K562 (cell line): Measurements from ENCODE around the gene HTR4. TPM values are rescaled to one million over a fixed set of nuclear protein-coding genes. Genes with fewer than 3 reads are reported as not detected.
A peak's percentile ranks its signal among the peaks of the same experiment; 100 is the strongest.

Source experiments
- ATF1 ChIP-seq, 2 experiments: fragments of 450-650 bp in 1 of 2; IDR thresholded peaks; 2 replicates each; pipeline ENCODE4 v1.6.1; 2016; ENCODE audit warnings: missing compliant biosample characterization in 1 of 2, missing genetic modification characterization in 1 of 2
- DMBX1 ChIP-seq: fragments of 250-450 bp; sonication (Bioruptor Pico); IDR thresholded peaks from 2 replicates; pipeline ENCODE4 v1.8.0; 2022; ENCODE audit warnings: inconsistent platforms, mild to moderate bottlenecking, moderate library complexity, borderline replicate concordance
- EP400 ChIP-seq: fragments of 450-650 bp; IDR thresholded peaks from 2 replicates; pipeline ENCODE4 v1.6.1; 2017; ENCODE audit warnings: antibody characterized with exemption, mild to moderate bottlenecking, moderate library complexity
- FIP1L1 ChIP-seq: fragments of 200-400 bp; formaldehyde crosslinking; IDR thresholded peaks from 2 replicates; pipeline ENCODE4 v1.6.1; 2018; ENCODE audit warnings: mild to moderate bottlenecking, low read depth, low read length; ENCODE audit not compliant: poor library complexity, severe bottlenecking
- GATA2 ChIP-seq: sonication (generic); formaldehyde crosslinking; IDR thresholded peaks from 2 replicates; pipeline ENCODE4 v1.4.0; 2020; ENCODE audit warnings: mild to moderate bottlenecking, missing genetic modification reagents
- HLTF ChIP-seq: fragments of 450-650 bp; IDR thresholded peaks from 2 replicates; pipeline ENCODE4 v1.6.1; 2016
- HNRNPK ChIP-seq: fragments of 200-400 bp; formaldehyde crosslinking; IDR thresholded peaks from one replicate; pipeline ENCODE4 v1.6.1; 2018; ENCODE audit warnings: mild to moderate bottlenecking, low read depth, low read length; ENCODE audit not compliant: poor library complexity, severe bottlenecking
- KDM1A ChIP-seq, 2 experiments: fragments of 450-650 bp; IDR thresholded peaks; 2 replicates each; pipeline ENCODE4 v1.6.1; 2016; ENCODE audit warnings: mild to moderate bottlenecking in 2 of 2
- PBX2 ChIP-seq, 2 experiments: IDR thresholded peaks in 1 of 2; conservative IDR thresholded peaks in 1 of 2; 2 replicates each; pipeline ENCODE4 v1.6.1; 2016; ENCODE audit warnings: low read depth in 2 of 2, mild to moderate bottlenecking in 1 of 2, missing compliant biosample characterization in 1 of 2, missing genetic modification characterization in 1 of 2, moderate library complexity in 1 of 2
- RCOR1 ChIP-seq, 2 experiments: IDR thresholded peaks; 2 replicates each; pipeline ENCODE4 v1.6.1; 2012; ENCODE audit warnings: low read depth in 2 of 2, low read length in 2 of 2, borderline replicate concordance in 1 of 2, improper control_type of control experiment in 1 of 2
- SIN3A ChIP-seq, 2 experiments: fragments of 150-350 bp in 1 of 2; IDR thresholded peaks; 2 replicates each; pipeline ENCODE4 v1.6.1; 2011 to 2016; ENCODE audit warnings: borderline replicate concordance in 2 of 2, low read depth in 2 of 2, low read length in 2 of 2, mild to moderate bottlenecking in 2 of 2, moderate library complexity in 2 of 2; ENCODE audit not compliant: control insufficient read depth in 1 of 2
- SNAPC5 ChIP-seq: fragments of 250-450 bp; sonication (Bioruptor Pico); IDR thresholded peaks from 2 replicates; pipeline ENCODE4 v1.8.0; 2021; ENCODE audit warnings: moderate library complexity, mild to moderate bottlenecking, inconsistent platforms
- SOX6 ChIP-seq: fragments of 450-650 bp; IDR thresholded peaks from 2 replicates; pipeline ENCODE4 v1.6.1; 2014; ENCODE audit warnings: mild to moderate bottlenecking
- SP1 ChIP-seq: sonication (generic); formaldehyde crosslinking; IDR thresholded peaks from 2 replicates; pipeline ENCODE4 v1.8.1; 2022; ENCODE audit warnings: mild to moderate bottlenecking, missing genetic modification reagents
- TBP ChIP-seq: optimal IDR thresholded peaks from 2 replicates; pipeline ENCODE3; 2011; ENCODE audit warnings: low read depth, low read length, improper control_type of control experiment
- TOE1 ChIP-seq, 2 experiments: fragments of 450-650 bp in 1 of 2; sonication (generic) in 1 of 2; formaldehyde crosslinking in 1 of 2; IDR thresholded peaks; 2 replicates each; pipeline versions ENCODE4 v1.7.1 to v1.8.0; 2016 to 2022; ENCODE audit warnings: borderline replicate concordance in 2 of 2, mild to moderate bottlenecking in 2 of 2, antibody characterized with exemption in 1 of 2, inconsistent platforms in 1 of 2, low read depth in 1 of 2, missing genetic modification reagents in 1 of 2, moderate library complexity in 1 of 2
- TSHZ1 ChIP-seq: fragments of 250-450 bp; sonication (Bioruptor Pico); IDR thresholded peaks from 2 replicates; pipeline ENCODE4 v1.4.0; 2020; ENCODE audit warnings: mild to moderate bottlenecking, moderate library complexity
- ZNF445 ChIP-seq: fragments of 250-450 bp; sonication (Bioruptor Pico); IDR thresholded peaks from 2 replicates; pipeline ENCODE4 v1.4.0; 2020; ENCODE audit warnings: low read depth, mild to moderate bottlenecking, moderate library complexity
- ZNF766 ChIP-seq: fragments of 200-800 bp; sonication (Bioruptor generic); conservative IDR thresholded peaks from 2 replicates; pipeline ENCODE4 v1.6.1; 2016; ENCODE audit warnings: missing genetic modification characterization, missing compliant biosample characterization
- polyA plus RNA-seq, 8 experiments: library from polyadenylated mRNA; depleted of rRNA in 4 of 8; stranded (reverse) in 5 of 8; unstranded in 3 of 8; fragments of >200 nt; fragmentation: Nextera tagmentation in 2 of 8; fragmentation: Illumina TruSeq in 1 of 8; extraction: Ambion mirVana in 2 of 8; extraction: Trizol in 1 of 8; gene quantifications; 2 replicates each; pipeline versions ENCODE4 v1.2.1 to v1.2.3, GENCODE V29; 2011 to 2014; ENCODE audit warnings: inconsistent platforms in 1 of 8, missing spikeins in 1 of 8
- total RNA-seq, 7 experiments: library from RNA; depleted of rRNA in 6 of 7; stranded (reverse); fragments of >200 nt in 6 of 7; fragmentation: Illumina TruSeq in 2 of 7; extraction: Trizol in 2 of 7; gene quantifications; 2 replicates each; pipeline versions ENCODE4 v1.2.1 to v1.2.3, GENCODE V29; 2011 to 2021; ENCODE audit warnings: low replicate concordance in 1 of 7

The HTR4 gene
- total and polyA plus RNA-seq, 9 of the 15 experiments (the other 6 are each of a cell fraction or from before 2014, with no cell fraction given) = 0.13 TPM; not detected in 8

- no peak for TF ChIP-seq TSHZ1 (CRISPR knock-in tag)
- no peak for TF ChIP-seq ATF1 (CRISPR knock-in tag; IDR thresholded peaks at IDR 0.05)
- peak; percentile 22; the same call in 1 of the 2 replicates for TF ChIP-seq ATF1 (tag; IDR thresholded peaks at IDR 0.05)
- TF ChIP-seq SOX6 = peak; percentile 93
- 0 out of 2 replicates have a peak, but pooled peaks have one; percentile 17 for TF ChIP-seq ZNF766 (CRISPR knock-in tag)
- TF ChIP-seq HNRNPK = no peak
- TF ChIP-seq SIN3A (IDR thresholded peaks at IDR 0.05; ENCODE audit: borderline replicate concordance in 2 of 2, control insufficient read depth in 1 of 2, low read depth in 2 of 2, low read length in 2 of 2) = no peak
- TF ChIP-seq RCOR1 (IDR thresholded peaks at IDR 0.05; ENCODE audit: borderline replicate concordance in 1 of 2, low read depth in 2 of 2, low read length in 2 of 2) = peak; percentile 31 to 91; a peak in 3 of 4 replicates
- TF ChIP-seq GATA2 (CRISPR knock-in tag) = peak; percentile 84
- TF ChIP-seq SNAPC5 (CRISPR knock-in tag) = no peak
- peak; percentile 62 for TF ChIP-seq SP1 (CRISPR knock-in tag)
- no peak for TF ChIP-seq PBX2 (CRISPR knock-in tag; IDR thresholded peaks at IDR 0.05; ENCODE audit: low read depth)
- peak; percentile 33; the same call in 1 of the 2 replicates for TF ChIP-seq PBX2 (tag; conservative IDR thresholded peaks at IDR 0.05; ENCODE audit: low read depth)
- 0 out of 2 replicates have a peak, but pooled peaks have one; percentile 47 for TF ChIP-seq TOE1 (IDR thresholded peaks at IDR 0.05; ENCODE audit: borderline replicate concordance)
- no peak for TF ChIP-seq TOE1 (CRISPR knock-in tag; IDR thresholded peaks at IDR 0.05; ENCODE audit: borderline replicate concordance, low read depth)
- TF ChIP-seq HLTF = no peak
- no peak for TF ChIP-seq FIP1L1
- peak; percentile 89 to 92 for TF ChIP-seq KDM1A (IDR thresholded peaks at IDR 0.05)
- peak; percentile 29; the same call in 1 of the 2 replicates for TF ChIP-seq EP400
- TF ChIP-seq TBP = no peak
- TF ChIP-seq DMBX1 (CRISPR knock-in tag) = peak; percentile 90; the same call in 1 of the 2 replicates
- TF ChIP-seq ZNF445 (CRISPR knock-in tag) = no peak
These were observed 15.2 kb downstream of the HTR4 start (continued) for GRCh38 chr5:148639081-148639480.
